Pulmonary artery endothelial cell (primary cell): Measurements from ENCODE around the gene RILPL2. TPM values are rescaled to one million over a fixed set of nuclear protein-coding genes. Genes with fewer than 3 reads are reported as not detected.
A peak's percentile ranks its signal among the peaks of the same experiment; 100 is the strongest.
"Not testable (repeated sequence)": the region's sequence is repeated elsewhere in the genome, so short reads cannot be mapped to it uniquely, and the experiment has no call there.

Experiments
- DNase-seq: peaks from one replicate; pipeline ENCODE4 v3.0.0-alpha.2; 2011; ENCODE audit warnings: low read depth, low spot score
- total RNA-seq: library from RNA; depleted of rRNA; stranded (reverse); fragments of >200 nt; gene quantifications from 2 replicates; pipeline ENCODE4 v1.2.3, GENCODE V29; 2014

RILPL2 gene
- total RNA-seq, 1 donor from 2014 or later: 5.5 TPM

DNA sequence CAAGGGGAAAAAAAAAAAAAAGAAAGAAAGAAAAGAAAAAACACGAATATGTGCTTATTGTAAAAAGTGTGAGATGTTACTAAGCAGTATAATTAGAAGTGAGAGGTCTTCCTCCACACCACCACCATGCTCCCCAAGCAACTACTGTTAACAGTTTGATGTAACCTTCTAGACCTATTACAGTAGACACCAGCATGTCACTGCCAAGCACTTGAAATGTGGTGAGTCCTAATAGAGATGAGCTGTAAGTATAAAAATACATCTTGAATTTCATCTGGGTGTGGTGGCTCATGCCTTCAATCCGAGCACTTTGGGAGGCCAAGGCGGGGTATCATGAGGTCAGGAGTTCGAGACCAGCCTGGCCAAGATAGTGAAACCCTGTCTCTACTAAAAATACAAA, 13.4 kb upstream of the RILPL2 start:
- DNase-seq: no peak

DNA sequence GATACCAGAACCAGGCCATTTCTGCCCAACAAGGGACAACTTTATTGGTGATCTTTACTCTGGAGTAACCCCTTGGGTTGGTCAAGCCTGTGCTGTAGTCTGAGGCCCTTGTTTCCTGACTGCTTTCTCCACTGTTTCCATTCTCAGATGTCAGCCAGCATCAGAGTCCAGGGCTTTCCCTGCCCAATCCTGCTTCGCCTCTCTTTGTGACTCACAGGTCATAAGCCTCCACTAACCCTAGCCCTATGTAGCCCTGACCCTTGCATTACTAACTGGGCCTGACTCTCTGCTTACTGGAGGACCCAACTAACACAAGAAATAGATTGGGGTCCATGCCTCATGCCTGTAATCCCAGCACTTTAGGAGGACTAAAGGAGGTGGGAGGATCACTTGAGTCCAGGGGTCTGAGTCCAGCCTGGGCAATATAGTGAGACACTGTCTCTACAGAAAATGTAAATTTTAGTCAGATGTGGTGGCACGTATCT, 12.8 kb upstream of the RILPL2 start:
- DNase-seq: no peak

DNA sequence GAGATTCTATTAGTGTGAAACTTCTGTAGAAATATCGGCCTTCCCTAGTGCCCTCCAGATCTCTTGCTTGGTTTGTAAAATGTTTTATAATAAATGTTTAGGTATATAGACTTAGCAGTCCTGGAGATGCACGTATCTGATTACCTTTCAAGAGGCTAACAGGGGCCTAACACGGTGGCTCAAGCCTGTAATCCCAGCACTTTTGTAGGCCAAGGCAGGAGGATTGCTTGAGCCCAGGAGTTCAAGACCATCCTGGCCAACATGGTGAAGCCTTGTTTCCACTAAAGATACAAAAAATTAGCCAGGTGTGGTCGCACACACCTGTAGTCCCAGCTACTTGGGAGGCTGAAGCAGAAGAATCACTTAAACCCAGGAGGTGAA, 9.8 kb upstream of the RILPL2 start:
- DNase-seq: no peak

DNA sequence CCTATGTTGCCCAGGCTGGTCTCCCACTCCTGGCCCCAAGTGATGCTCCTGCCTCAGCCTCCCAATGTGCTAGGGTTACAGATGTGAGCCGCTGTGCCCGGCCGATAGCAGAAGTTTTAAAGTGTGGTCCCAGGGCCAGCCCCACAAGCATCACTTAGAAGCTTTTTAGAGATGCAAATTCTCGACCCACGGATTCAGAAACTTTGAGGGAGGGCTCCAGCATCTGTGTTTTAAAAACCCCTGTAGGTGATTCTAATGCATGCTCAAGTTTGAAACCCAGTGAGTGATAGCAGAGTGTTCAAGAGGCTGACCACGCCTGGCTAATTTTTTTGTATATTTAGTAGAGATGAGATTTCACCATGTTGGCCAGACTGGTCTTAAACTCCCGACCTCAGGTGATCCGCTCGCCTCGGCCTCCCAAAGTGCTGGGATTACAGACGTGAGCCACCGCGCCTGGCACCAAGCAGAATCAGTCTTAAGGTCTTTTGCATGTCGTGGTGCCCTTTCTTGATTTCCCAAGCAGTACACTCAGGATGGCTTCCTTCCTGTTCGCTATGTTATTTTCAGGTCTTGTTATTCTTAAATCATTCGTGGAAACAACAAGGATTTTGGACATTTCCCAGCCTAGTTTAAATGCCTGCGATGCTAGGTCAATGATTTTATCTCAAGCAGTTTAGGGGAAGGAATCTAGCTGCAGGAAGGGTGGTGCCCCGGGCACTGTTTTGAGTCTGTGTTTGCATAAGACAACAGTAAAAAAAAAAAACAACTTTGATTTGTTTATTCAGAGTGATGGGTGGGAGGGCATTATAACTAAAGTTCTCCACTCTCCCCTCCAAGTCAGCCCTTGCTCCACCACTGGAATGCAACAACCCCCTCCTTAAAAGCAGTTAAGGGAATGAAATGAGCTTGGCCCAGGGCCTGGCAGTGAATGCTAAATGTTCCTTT, 9.2 kb upstream of the RILPL2 start:
- peak; percentile 49 for DNase-seq

DNA sequence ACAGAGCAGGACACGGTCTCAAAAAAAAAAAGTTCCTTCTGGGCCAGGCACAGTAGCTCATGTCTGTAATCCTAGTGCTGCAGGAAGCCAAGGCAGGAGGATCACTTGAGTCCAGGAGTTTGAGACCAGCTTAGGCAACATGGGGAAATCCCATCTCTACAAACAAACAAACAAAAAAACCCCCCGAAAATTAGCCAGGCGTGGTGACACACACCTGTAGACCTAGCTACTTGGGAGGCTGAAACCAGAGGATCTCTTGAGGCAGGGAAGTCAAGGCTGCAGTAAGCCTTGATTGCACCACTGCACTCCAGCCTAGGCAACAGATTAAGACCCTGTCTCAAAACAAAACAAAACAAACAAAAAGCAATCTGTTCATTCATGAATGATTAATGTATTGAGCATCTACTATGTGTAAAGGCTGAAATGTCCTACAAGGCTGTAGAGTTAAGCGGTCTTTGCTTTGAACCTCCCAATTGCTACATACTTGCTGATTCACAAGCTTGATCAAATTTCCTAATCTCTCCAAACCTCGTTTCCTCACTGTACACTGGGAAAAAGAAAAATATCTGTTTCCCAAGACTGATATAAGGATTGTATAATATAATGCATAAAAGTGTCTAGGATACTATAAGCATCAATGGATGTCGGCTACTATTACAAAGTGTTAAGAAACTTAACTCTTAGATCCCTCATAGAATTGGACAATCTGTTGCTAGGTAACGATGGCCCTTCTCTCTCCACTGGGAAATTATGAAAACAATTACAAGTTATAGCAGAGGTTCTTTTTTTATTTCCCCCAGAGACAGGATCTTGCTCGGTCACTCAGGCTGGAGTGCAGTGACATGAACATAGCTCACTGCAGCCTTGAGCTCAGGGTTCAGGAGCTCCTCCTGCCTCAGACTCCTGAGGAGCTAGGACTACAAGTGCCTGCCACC, 7.9 kb upstream of the RILPL2 start:
- DNase-seq: no peak

DNA sequence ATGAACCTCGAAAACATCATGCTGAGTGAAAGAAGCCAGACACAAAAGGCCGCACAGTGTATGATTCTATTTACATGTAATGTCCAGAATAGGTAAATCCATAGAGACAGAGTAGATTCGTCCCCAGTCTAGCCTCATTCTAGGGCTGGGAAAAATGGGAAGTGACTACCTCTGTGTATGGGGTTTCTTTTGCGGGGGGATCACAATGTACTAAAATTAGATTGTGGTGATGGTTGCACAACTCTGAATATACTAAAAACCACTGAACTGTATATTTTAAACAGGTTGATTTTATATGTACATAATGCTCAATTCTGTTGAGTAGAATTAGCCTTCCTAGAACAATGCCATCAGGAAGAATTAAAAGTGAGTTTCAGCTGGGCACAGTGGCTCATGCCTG, 6.3 kb upstream of the RILPL2 start:
- no peak for DNase-seq

DNA sequence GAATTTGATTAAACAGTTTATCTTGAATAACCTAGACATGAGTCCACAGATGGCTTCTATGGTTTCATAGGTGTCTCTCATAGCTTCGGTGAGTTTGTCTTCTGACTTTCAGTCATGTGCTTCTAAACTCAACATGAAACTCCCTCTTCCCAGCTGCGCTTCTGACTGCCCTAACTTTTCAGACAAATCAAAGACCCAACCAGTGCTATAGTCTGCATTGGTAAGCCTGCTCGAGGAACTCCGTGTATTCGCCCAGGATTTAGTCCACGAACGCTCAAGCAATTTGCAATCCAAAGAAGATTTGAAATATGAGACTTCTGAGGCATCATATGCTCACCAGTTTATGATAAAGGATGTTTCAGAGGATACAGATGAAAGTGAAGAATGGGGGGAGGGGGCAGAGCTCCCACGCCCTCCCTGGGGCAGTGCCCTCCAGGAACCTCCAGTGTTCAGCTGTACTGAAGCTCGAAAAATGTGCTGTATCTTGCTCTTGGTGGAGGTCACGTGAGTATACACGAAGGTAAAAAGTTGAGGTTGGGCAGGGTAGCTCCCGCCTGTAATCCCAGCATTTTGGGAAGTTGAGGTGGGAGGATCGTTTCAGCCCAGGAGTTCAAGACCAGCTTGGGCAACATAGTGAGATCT, 5.2 kb upstream of the RILPL2 start:
- no peak for DNase-seq

DNA sequence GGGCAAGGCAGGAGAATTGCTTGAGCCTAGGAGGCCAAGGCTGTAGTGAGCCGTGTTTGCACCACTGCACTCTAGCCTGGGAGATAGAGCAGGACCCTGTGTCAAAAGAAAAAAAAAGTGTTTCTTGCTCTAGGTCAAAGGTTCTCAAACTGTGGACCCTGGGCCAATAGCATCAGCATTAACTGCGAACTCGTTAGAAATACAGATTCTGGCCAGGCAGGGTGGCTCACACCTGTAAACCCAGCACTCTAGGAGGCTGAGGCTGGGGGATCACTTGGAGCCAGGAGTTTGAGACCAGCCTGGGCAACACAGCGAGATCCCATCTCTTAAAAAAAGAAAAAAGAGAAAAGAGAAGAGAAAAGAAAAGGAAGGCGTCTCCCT, 858 bp downstream of the RILPL2 start:
- no peak for DNase-seq

DNA sequence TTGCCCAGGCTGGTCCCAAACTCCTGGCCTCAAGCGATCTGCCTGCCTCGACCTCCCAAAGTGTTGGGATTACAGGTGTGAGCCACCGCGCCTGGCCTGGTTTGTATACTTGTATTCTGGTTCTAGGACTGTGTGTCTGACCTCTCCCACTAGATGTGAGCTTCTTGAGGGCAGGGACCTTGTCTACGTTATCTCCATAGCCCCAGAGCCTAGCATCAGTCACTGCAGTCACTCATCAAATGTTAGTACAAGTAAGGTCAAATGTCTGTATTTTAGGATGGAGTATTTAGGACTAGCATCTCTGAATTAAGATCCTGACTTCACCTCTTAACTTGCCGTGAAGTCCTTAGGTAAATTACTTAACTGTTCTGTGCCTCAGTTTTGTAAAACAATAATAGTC, 2.9 kb downstream of the RILPL2 start:
- no peak for DNase-seq

DNA sequence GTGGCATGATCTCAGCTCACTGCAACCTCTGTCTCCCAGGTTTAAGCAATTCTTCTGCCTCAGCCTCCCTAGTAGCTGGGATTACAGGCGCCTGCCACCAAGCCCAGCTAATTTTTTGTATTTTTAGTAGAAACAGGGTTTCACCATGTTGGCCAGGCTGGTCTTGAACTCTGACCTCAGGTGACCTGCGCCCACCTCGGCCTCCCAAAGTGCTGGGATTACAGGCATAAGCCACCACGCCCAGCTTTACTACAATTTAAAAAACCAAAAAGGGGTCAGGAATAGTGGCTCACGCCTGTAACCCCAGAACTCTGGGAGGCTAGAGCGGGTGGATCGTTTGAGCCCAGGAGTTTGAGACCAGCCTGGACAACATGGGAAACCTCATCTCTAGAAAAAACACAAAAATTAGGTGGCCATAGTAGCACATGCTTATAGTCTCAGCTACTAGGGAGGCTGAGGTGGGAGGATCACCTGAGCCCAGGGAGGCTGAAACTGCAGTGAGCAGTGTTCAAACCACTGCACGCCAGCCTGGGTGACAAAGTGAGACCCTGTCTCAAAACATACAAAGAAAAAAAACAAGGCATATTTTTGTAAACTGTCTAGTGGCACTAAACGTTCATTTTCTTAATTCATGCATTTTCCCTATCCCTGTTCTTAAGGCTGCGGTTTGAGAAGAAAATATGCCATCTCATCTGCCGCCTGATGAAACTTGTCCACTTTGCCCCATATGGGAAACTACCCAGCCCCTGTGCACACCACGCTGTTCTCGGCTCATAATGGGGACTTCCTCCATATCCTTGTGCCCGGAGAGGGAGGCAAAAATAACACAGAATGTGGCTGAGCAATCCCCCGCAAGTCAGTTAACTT, 4.3 kb downstream of the RILPL2 start:
- not testable (repeated sequence) for DNase-seq

DNA sequence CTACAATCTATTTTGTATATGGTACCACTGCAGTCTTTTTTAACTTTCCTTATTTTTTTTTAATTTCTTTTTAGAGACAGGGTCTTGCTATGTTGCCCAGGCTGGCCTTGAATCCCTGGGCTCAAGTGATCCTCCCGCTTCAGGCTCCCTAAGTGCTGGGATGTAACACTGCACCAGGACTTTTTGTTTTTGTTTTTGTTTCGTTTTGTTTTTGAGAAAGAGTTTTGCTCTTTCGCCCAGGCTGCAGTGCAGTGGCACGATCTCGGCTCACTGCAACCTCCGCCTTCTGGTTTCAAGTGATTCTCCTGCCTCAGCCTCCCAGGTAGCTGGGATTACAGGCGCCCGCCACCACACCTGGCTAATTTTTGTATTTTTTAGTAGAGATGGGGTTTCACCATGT, 7.4 kb downstream of the RILPL2 start:
- DNase-seq: not testable (repeated sequence)

DNA sequence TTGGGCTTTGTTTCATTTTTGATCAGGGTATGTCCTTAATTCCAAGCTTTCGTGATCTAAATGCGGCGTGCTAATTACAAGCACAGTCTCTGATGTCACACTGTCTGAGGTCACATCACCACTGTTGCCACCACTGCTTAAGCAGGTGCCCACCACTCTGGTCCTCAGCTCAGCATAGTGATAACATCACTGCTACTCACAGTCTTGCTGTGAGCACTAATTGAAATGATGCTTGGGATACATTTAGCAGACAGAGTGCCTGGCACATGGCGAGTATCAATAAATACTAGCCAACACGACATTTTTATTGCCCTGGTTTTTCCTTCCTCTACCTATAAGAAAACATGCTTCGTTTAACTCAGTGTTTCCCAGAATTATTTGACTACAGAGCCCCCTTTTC, 7.9 kb downstream of the RILPL2 start:
- DNase-seq: no peak

DNA sequence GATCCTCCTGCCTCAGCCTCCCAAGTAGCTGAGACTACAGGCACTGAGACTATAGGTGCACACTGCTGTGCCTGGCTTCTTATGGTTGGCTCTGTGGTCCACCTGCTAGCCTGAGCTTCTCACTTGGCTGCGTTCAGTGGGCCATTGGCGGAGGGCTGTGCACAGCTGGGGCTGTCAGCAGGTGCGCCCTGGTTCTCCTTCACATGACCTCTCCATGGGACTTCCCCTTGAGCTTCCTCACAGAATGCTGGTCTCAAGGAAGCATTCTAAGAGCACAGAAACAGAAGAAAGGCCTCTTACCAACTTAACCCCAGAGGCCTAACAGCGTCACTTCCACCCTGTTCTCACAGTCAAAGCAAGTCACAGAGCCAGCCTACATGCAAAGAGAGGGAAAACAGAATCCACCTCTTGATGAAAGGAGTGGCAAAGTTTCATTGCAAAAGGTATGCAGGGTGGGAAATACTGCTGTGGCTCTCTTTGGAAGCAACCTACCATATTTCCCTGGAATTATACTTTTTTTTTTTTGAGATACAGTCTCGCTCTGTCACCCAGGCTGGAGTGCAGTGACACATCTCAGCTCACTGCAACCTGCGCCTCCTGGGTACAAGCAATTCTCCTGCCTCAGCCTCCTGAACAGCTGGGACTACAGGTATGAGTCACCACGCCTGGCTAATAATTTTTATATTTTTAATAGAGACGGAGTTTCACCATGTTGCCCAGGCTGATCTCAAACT, 9.3 kb downstream of the RILPL2 start:
- DNase-seq: no peak

DNA sequence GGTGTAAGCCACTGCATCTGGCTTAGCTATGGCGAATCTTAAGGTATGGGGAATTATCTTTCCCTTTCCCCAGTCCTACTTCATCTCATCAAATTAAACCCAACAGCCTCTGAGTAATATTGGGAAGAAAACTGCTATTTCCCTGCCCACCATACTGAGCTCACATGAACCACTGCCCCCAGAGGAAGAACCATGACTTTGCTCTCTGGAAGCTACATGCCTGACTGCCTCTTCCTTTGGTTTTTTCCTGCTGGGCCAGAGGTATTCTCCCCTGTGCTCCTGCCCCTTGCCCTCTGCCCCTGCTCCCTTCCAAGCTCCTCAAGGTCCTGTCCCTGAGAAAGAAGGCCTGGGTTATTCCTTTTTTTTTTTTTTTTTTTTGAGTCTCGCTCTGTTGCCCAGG, 15.2 kb downstream of the RILPL2 start:
- no peak for DNase-seq

DNA sequence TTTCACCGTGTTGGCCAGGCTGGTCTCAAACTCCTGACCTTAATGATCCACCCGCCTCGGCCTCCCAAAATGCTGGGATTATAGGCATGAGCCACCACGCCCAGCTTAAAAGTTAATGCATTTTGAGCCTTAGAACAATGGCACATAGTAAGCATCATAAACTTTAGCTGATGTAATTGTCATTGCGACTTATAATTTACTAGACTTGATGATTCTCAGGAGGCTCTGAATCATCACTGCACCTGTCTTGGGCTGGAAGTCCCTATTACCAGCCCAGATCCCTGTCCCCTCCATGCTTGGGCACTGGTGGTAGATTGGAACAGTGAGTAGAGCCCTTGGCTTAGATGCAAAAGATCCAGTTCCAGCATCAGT, 26.5 kb downstream of the RILPL2 start:
- no peak for DNase-seq

DNA sequence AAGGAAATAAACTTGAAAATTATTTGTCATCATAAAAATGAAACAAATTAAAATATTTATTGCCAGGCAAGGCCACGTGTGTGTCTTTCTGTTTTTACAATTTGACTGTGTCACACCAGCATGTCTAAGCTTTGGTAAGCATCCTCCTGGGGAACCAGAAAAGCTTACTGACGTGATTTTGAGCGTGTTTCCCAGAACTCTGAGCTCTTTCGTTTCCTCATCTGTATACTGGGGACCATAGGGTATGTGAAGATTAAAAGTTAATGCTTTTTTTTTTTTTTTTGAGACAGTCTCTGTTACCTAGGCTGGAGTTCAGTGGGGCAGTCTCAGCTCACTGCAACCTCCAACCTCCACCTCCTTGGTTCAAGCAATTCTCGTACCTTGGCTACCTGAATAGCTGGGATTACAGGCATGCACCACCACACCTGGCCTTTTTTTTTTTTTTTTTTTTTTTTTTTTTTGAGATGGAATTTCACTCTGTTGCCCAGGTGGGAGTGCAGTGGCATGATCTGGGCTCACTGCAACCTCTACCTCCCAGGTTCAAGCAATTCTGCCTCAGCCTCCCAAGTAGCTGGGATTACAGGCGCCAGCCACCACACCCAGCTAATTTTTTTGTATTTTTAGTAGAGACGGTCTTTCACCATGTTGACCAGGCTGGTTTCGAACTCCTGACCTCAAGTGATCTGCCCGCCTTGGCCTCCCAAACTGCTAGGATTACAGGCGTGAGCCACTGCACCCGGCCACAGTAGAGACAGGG, 27.0 kb downstream of the RILPL2 start:
- not testable (repeated sequence) for DNase-seq

DNA sequence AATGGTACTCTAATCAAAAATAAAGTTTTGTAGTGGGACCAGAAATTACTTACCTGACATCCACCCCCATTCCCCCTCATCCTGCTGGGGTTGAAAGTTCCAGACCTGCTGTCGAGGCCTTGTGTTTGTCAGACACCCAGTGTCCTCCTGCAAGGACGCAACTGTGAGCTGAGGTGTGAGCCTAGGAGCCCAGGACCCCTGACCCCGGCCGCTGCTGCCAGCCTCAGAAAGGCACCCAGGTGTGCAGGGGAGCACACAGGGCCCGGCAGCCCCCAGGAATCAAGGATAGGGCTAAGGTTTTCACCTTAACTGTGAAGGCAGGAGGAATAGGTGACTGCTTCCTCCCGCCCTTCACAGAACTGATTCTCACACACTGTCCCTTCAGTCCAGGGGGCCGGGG, 27.9 kb downstream of the RILPL2 start:
- not testable (repeated sequence) for DNase-seq

DNA sequence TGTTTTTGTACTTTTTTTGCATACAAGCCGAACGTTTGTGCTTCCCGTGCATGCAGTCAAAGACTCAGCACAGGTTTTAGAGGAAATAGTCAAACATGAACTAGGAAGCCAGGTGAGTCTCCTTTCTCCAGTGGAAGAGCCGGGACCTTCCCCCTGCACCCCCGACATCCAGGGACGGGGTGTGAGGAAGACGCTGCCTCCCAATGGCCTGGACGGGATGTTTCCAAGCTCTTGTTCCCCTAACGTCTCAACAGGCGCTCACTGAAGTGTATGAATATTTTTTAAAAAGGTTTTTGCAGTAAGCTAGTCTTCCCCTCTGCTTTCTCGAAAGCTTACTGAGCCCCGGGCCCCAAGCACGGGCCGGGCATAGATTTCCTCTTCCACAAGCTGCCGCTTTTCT, 28.6 kb downstream of the RILPL2 start:
- not testable (repeated sequence) for DNase-seq

DNA sequence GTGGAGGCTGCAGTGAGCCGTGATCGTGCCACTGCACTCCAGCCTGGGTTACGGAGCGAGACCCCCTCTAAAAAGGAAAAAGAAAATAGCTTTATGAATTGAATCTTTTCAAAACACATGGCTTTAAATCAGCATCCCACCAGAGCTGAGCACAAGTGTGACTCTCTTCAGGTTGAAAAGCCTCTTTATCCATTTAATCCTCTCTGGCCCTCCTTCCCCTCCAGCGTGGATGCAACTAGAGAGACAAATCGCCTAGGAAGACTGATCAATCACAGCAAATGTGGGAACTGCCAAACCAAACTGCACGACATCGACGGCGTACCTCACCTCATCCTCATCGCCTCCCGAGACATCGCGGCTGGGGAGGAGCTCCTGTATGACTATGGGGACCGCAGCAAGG, 29.2 kb downstream of the RILPL2 start:
- DNase-seq: not testable (repeated sequence)
